ENCODE data around the gene PTPRT. TPM values are rescaled to one million over a fixed set of nuclear protein-coding genes. Genes with fewer than 3 reads are reported as not detected.

The PTPRT gene
- total RNA-seq, 1 experiment from 2014 or later, result not detected

DNA sequence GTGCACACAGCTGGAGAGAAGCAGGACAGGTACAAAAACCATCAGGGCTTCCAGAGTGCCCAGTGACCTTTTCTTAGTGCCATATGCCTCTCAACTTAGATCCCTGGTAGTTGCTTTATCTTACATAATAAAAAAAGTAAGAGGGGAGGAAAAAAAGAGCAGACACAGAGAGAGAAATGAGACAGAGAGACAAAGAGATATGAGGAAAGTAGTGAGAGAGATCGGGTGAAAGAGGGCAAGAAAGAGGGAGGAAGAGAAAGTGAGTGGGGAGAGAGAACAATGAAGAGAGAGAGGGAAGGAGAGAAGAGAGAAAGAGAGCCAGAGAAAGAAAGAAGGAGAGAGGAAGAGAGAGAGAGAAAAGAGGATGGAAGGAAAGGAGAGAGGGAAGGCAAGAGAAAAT is 131.6 kb downstream of the PTPRT start:
- TF ChIP-seq, protein P1, sequence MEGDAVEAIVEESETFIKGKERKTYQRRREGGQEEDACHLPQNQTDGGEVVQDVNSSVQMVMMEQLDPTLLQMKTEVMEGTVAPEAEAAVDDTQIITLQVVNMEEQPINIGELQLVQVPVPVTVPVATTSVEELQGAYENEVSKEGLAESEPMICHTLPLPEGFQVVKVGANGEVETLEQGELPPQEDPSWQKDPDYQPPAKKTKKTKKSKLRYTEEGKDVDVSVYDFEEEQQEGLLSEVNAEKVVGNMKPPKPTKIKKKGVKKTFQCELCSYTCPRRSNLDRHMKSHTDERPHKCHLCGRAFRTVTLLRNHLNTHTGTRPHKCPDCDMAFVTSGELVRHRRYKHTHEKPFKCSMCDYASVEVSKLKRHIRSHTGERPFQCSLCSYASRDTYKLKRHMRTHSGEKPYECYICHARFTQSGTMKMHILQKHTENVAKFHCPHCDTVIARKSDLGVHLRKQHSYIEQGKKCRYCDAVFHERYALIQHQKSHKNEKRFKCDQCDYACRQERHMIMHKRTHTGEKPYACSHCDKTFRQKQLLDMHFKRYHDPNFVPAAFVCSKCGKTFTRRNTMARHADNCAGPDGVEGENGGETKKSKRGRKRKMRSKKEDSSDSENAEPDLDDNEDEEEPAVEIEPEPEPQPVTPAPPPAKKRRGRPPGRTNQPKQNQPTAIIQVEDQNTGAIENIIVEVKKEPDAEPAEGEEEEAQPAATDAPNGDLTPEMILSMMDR (IDR thresholded peaks at IDR 0.05; ENCODE audit: unreplicated experiment), result no peak
- Mint-ChIP-seq H3K27ac (ENCODE audit: unreplicated experiment) (no peak overlapping the region), H3K9me3 (ENCODE audit: low read depth, unreplicated experiment) (no peaks in the 10 kb centered on the region), H3K27me3 (ENCODE audit: unreplicated experiment) (peaks cover 79% of the 10 kb centered on the region), H3K4me1 (ENCODE audit: low read depth, unreplicated experiment) (no peaks in the 10 kb centered on the region), H3K4me3 (ENCODE audit: low read depth, unreplicated experiment) (no peak overlapping the region), H3K36me3 (ENCODE audit: insufficient read depth, unreplicated experiment) (no peaks in the 10 kb centered on the region)
- no peak for DNase-seq
- intact Hi-C loops (cut with micrococcal nuclease; ENCODE audit: unreplicated experiment), result no loop called here
- BruUV-seq (replicated peaks), result no TSS peak
- CTCF ChIA-PET, result no interaction called here

GRCh38 chr20:43057317-43057716 is 132.4 kb downstream of the PTPRT start:
- Mint-ChIP-seq H3K9me3 (ENCODE audit: low read depth, unreplicated experiment) (no peaks in the 10 kb centered on the region), H3K27ac (ENCODE audit: unreplicated experiment) (no peak overlapping the region), H3K36me3 (ENCODE audit: insufficient read depth, unreplicated experiment) (no peaks in the 10 kb centered on the region), H3K27me3 (ENCODE audit: unreplicated experiment) (peaks cover 84% of the 10 kb centered on the region), H3K4me1 (ENCODE audit: low read depth, unreplicated experiment) (no peaks in the 10 kb centered on the region), H3K4me3 (ENCODE audit: low read depth, unreplicated experiment) (no peak overlapping the region)
- intact Hi-C loops (cut with micrococcal nuclease; ENCODE audit: unreplicated experiment), result no loop called here
- DNase-seq, result no peak
- TF ChIP-seq, protein P1 (IDR thresholded peaks at IDR 0.05; ENCODE audit: unreplicated experiment), result no peak
- BruUV-seq (replicated peaks), result no TSS peak
- CTCF ChIA-PET, result no interaction called here

- no TSS peak for BruUV-seq (replicated peaks)
- Mint-ChIP-seq H3K4me1 (ENCODE audit: low read depth, unreplicated experiment) (no peaks in the 10 kb centered on the region), H3K27me3 (ENCODE audit: unreplicated experiment) (peaks cover 74% of the 10 kb centered on the region), H3K9me3 (ENCODE audit: low read depth, unreplicated experiment) (no peaks in the 10 kb centered on the region), H3K4me3 (ENCODE audit: low read depth, unreplicated experiment) (no peak overlapping the region), H3K27ac (ENCODE audit: unreplicated experiment) (no peak overlapping the region), H3K36me3 (ENCODE audit: insufficient read depth, unreplicated experiment) (no peaks in the 10 kb centered on the region)
- CTCF ChIA-PET, result interaction anchor here (0.6 kb wide), 1 partner anchor 101 kb away, joined by 3 read pairs; no protein-coding TSS in a partner anchor
- intact Hi-C loops (cut with micrococcal nuclease; ENCODE audit: unreplicated experiment), result no loop called here
- no peak for DNase-seq
- TF ChIP-seq, protein P1 (IDR thresholded peaks at IDR 0.05; ENCODE audit: unreplicated experiment), result no peak
Observed at GRCh38 chr20:43055181-43055884, 134.4 kb downstream of the PTPRT start.

DNA sequence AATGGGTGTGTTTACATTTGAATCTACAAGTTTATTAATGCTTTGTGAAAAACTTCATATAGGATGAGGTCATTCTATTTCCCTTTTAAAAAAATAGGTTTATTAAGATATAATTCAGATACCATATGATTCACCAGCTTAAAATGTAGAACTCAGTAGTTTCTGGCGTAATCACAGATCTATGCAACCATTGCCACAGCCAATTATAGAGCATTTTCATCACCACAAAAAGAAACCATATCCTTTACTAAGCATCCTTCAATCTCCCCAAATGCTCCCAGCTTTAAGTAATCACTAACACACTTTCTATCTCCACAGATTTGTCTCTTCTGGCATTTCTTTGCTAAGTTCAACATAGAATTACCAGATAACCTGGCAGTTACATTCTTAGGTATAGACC is 137.2 kb downstream of the PTPRT start:
- Mint-ChIP-seq H3K9me3 (ENCODE audit: low read depth, unreplicated experiment) (no peaks in the 10 kb centered on the region), H3K27me3 (ENCODE audit: unreplicated experiment) (peaks cover 70% of the 10 kb centered on the region), H3K4me1 (ENCODE audit: low read depth, unreplicated experiment) (no peaks in the 10 kb centered on the region), H3K36me3 (ENCODE audit: insufficient read depth, unreplicated experiment) (no peaks in the 10 kb centered on the region), H3K4me3 (ENCODE audit: low read depth, unreplicated experiment) (no peak overlapping the region), H3K27ac (ENCODE audit: unreplicated experiment) (no peak overlapping the region)
- CTCF ChIA-PET, result interaction anchor here (0.6 to 0.8 kb wide), 2 partner anchors 34 to 621 kb away, joined by 3 read pairs; no protein-coding TSS in a partner anchor
- BruUV-seq (replicated peaks), result no TSS peak
- TF ChIP-seq, protein P1 (IDR thresholded peaks at IDR 0.05; ENCODE audit: unreplicated experiment), result no peak
- no peak for DNase-seq
- intact Hi-C loops (cut with micrococcal nuclease; ENCODE audit: unreplicated experiment), result no loop called here
